Brain microvascular endothelial cell (primary cell): ENCODE results near the gene NECAB3.

Experiments
- DNase-seq: peaks from one replicate; pipeline ENCODE4 v3.0.0-alpha.2; 2020
- H3K27ac ChIP-seq: fragments of 250-450 bp; sonication (Bioruptor Pico); 2 replicates; pipeline ENCODE4 v1.5.1; 2020; ENCODE audit warnings: mild to moderate bottlenecking, moderate library complexity
- H3K27me3 ChIP-seq: fragments of 250-450 bp; sonication (Bioruptor Pico); replicated peaks from 2 replicates; pipeline ENCODE4 v1.5.1; 2020; ENCODE audit warnings: mild to moderate bottlenecking
- H3K36me3 ChIP-seq: fragments of 250-450 bp; sonication (Bioruptor Pico); replicated peaks from 2 replicates; pipeline ENCODE4 v1.5.1; 2020; ENCODE audit warnings: mild to moderate bottlenecking
- H3K4me3 ChIP-seq: 2 replicates; pipeline ENCODE4 v1.5.1; 2011; ENCODE audit warnings: low read depth, mild to moderate bottlenecking, control low read depth, low read length, moderate library complexity
- CTCF ChIP-seq: IDR thresholded peaks from 2 replicates; pipeline ENCODE4 v1.5.1; 2011; ENCODE audit warnings: low read depth, mild to moderate bottlenecking, moderate library complexity, low read length, control low read depth, inconsistent platforms; ENCODE audit errors: missing control alignments
- in situ Hi-C: cut with HindIII; loops from 2 replicates; pipeline ENCODE4 v1.10.0; 2017; ENCODE audit warnings: low sequenced_read_pairs, low pct_ligation_motif_present

Gene NECAB3

GRCh38 chr20:33630507-33630906 is 43.7 kb downstream of the NECAB3 start:
- Histone ChIP-seq H3K36me3 (peaks cover 8% of the 10 kb centered on the region), H3K4me3 (no peak overlapping the region), H3K27me3 (no peaks in the 10 kb centered on the region), H3K27ac (no peak overlapping the region)
- DNase-seq = no peak
- in situ Hi-C loops = no loop called here
- no peak for TF ChIP-seq CTCF

GRCh38 chr20:33629979-33630378 is 44.2 kb downstream of the NECAB3 start:
- Histone ChIP-seq H3K36me3 (peaks cover 8% of the 10 kb centered on the region), H3K4me3 (no peak overlapping the region), H3K27ac (no peak overlapping the region), H3K27me3 (no peaks in the 10 kb centered on the region)
- no peak for DNase-seq
- in situ Hi-C loops = no loop called here
- no peak for TF ChIP-seq CTCF

- Histone ChIP-seq H3K4me3 (no peak overlapping the region), H3K27me3 (no peaks in the 10 kb centered on the region), H3K27ac (no peak overlapping the region), H3K36me3 (peaks cover 11% of the 10 kb centered on the region)
- in situ Hi-C loops = no loop called here
- DNase-seq = no peak
- no peak for TF ChIP-seq CTCF
Observed at GRCh38 chr20:33629533-33629932, 44.7 kb downstream of the NECAB3 start.

GRCh38 chr20:33627577-33628216 is 46.5 kb downstream of the NECAB3 start:
- in situ Hi-C loops = no loop called here
- no peak overlapping the region for H3K4me3 ChIP-seq
- H3K36me3 ChIP-seq = peaks cover 11% of the 10 kb centered on the region
- DNase-seq = no peak
- no peak overlapping the region for H3K27ac ChIP-seq
- no peaks in the 10 kb centered on the region for H3K27me3 ChIP-seq
- TF ChIP-seq CTCF = no peak

- no peak overlapping the region for H3K27ac ChIP-seq
- H3K36me3 ChIP-seq = peaks cover 10% of the 10 kb centered on the region
- no peak for TF ChIP-seq CTCF
- H3K4me3 ChIP-seq = no peak overlapping the region
- in situ Hi-C loops = no loop called here
- no peaks in the 10 kb centered on the region for H3K27me3 ChIP-seq
- no peak for DNase-seq
Observed at GRCh38 chr20:33626190-33626589, 48.0 kb downstream of the NECAB3 start.

GRCh38 chr20:33624399-33624798 is 49.8 kb downstream of the NECAB3 start:
- no peak overlapping the region for H3K4me3 ChIP-seq
- no peak overlapping the region for H3K27ac ChIP-seq
- H3K36me3 ChIP-seq = peaks cover 5% of the 10 kb centered on the region
- H3K27me3 ChIP-seq = no peaks in the 10 kb centered on the region
- in situ Hi-C loops = no loop called here
- TF ChIP-seq CTCF = no peak
- no peak for DNase-seq
